ENCODE results near the gene SCRG1.
A peak's percentile ranks its signal among the peaks of the same experiment; 100 is the strongest.

SCRG1 gene

GRCh38 chr4:173410079-173410478 lies 11.2 kb upstream of the SCRG1 start:
- DNase-seq: no peak

- DNase-seq: no peak
These were observed 7.1 kb upstream of the SCRG1 start for GRCh38 chr4:173405840-173406606.

- DNase-seq: no peak
These were observed 5.5 kb upstream of the SCRG1 start for GRCh38 chr4:173404296-173404865.

- no peak for DNase-seq
These were observed 4.1 kb upstream of the SCRG1 start for GRCh38 chr4:173403051-173403450.

- DNase-seq: no peak
These were observed 2.1 kb upstream of the SCRG1 start for GRCh38 chr4:173401063-173401462.

- DNase-seq: no peak
These were observed 696 bp downstream of the SCRG1 start for GRCh38 chr4:173398220-173398619.

GRCh38 chr4:173397604-173398003 lies 1.3 kb downstream of the SCRG1 start:
- no peak for DNase-seq

- no peak for DNase-seq
These were observed 7.2 kb downstream of the SCRG1 start for GRCh38 chr4:173391701-173392100.

GRCh38 chr4:173386751-173387150 lies 12.2 kb downstream of the SCRG1 start:
- no peak for DNase-seq

GRCh38 chr4:173382349-173382748 lies 16.6 kb downstream of the SCRG1 start:
- no peak for DNase-seq

GRCh38 chr4:173381610-173382009 lies 17.3 kb downstream of the SCRG1 start:
- DNase-seq: no peak

GRCh38 chr4:173380987-173381386 lies 17.9 kb downstream of the SCRG1 start:
- no peak for DNase-seq

- DNase-seq: no peak
These were observed 19.0 kb downstream of the SCRG1 start for GRCh38 chr4:173379929-173380328.

GRCh38 chr4:173374588-173374987 lies 24.3 kb downstream of the SCRG1 start:
- no peak for DNase-seq

GRCh38 chr4:173371292-173372192 lies 27.4 kb downstream of the SCRG1 start:
- DNase-seq: peak; percentile 47 to 50

GRCh38 chr4:173370477-173371291 lies 28.2 kb downstream of the SCRG1 start, which contains the start of gene SAP30:
TSS of gene SAP30 (plus strand) at chr4:173370954. CDS start at chr4:173371183, 229 bp downstream.
- DNase-seq: peak; percentile 96

GRCh38 chr4:173370130-173370476 lies 28.8 kb downstream of the SCRG1 start:
- DNase-seq: peak; percentile 54 to 66

GRCh38 chr4:173367946-173368345 lies 31.0 kb downstream of the SCRG1 start:
- no peak for DNase-seq

GRCh38 chr4:173367285-173367684 lies 31.6 kb downstream of the SCRG1 start:
- DNase-seq: no peak

- no peak for DNase-seq
These were observed 33.4 kb downstream of the SCRG1 start for GRCh38 chr4:173365359-173365996.

GRCh38 chr4:173362666-173363065 lies 36.2 kb downstream of the SCRG1 start:
- DNase-seq: no peak

GRCh38 chr4:173360587-173361221 lies 38.2 kb downstream of the SCRG1 start:
- no peak for DNase-seq

All from stimulated activated CD4-positive, alpha-beta T cell treated with anti-CD3 and anti-CD28 coated beads, Interleukin-2, amount 100 ng/mL, for 24 hours (primary cell).